ENCODE measurements around the gene PTPRG. TPM values are rescaled to one million over a fixed set of nuclear protein-coding genes. Genes with fewer than 3 reads are reported as not detected.
A peak's percentile ranks its signal among the peaks of the same experiment; 100 is the strongest.

Gene PTPRG
- total and polyA plus RNA-seq, 10 of the 15 experiments (the other 5 are each of a cell fraction or from before 2014, with no cell fraction given), result 0.29 to 20.7 (median 1.4) TPM

- TF ChIP-seq TCF3 (IDR thresholded peaks at IDR 0.05; ENCODE audit: borderline replicate concordance, insufficient read depth, low read depth, low read length) (no peak), CHD4 (IDR thresholded peaks at IDR 0.05) (no peak), ETV6 (conservative IDR thresholded peaks at IDR 0.05 in 1 of 2, IDR thresholded peaks at IDR 0.05 in 1 of 2; ENCODE audit: borderline replicate concordance in 1 of 2, low read depth in 1 of 2) (no peak), CBFB (IDR thresholded peaks at IDR 0.05; ENCODE audit: low read depth) (no peak)
These were observed 10.4 kb downstream of the PTPRG start (continued) for GRCh38 chr3:61571516-61572336.

- WGBS (ENCODE audit: insufficient coverage, insufficient replicate concordance, low lambda C conversion rate, missing lambda C conversion rate), result 45% methylated on average over 5 of the region's 5 CpGs
- H3K9ac ChIP-seq (ENCODE audit: control insufficient read depth, insufficient read depth, low read length), result no peak overlapping the region
- intact Hi-C loops (cut with micrococcal nuclease; ENCODE audit: unreplicated experiment) (no loop called here), in situ Hi-C loops (cut with MboI) (no loop called here)
- no peaks in the 10 kb centered on the region for H3K27me3 ChIP-seq (replicated peaks in 1 of 2; ENCODE audit: control insufficient read depth in 2 of 2, insufficient read depth in 2 of 2, low read length in 1 of 2)
- no peak overlapping the region for H3K4me2 ChIP-seq (ENCODE audit: control insufficient read depth, insufficient read depth)
- H3K4me1 ChIP-seq (ENCODE audit: control insufficient read depth, insufficient read depth, low read length), result no peaks in the 10 kb centered on the region
- no peak overlapping the region for H3K4me3 ChIP-seq
- SMC1A ChIA-PET (ENCODE audit: uncharacterized antibody, unreplicated experiment), result interaction anchor here (0.7 to 2.8 kb wide), 11 partner anchors 9 to 614 kb away, joined by 3 to 15 read pairs (median 4); no protein-coding TSS in a partner anchor
- H2AFZ ChIP-seq (ENCODE audit: control insufficient read depth, low read depth, low read length), result no peak overlapping the region
- H3K27ac ChIP-seq (ENCODE audit: control insufficient read depth, insufficient read depth), result no peak overlapping the region
- POLR2A ChIA-PET, result interaction anchor here (0.7 to 2.4 kb wide), 2 partner anchors 9 to 117 kb away, joined by 3 to 7 read pairs; no protein-coding TSS in a partner anchor
- ATAC-seq (no peak), DNase-seq (ENCODE audit: low read depth, low spot score) (no peak), FAIRE-seq (no peak)
- CTCF ChIA-PET, result interaction anchor here (0.6 to 3.0 kb wide), 5 partner anchors 8 to 665 kb away, joined by 3 to 18 read pairs (median 4); no protein-coding TSS in a partner anchor
- TF ChIP-seq ZBTB33 (IDR thresholded peaks at IDR 0.05) (0 out of 2 replicates have a peak, but pooled peaks have one; percentile 45), MYB (IDR thresholded peaks at IDR 0.05; ENCODE audit: borderline replicate concordance, low read depth, low read length) (no peak)
- no peaks in the 10 kb centered on the region for H3K9me3 ChIP-seq (replicated peaks; ENCODE audit: control insufficient read depth, insufficient read depth, low read length)
- no TSS peak for BruUV-seq (replicated peaks)
- no peaks in the 10 kb centered on the region for H3K36me3 ChIP-seq (ENCODE audit: control insufficient read depth in 2 of 2, insufficient read depth in 2 of 2, low read length in 1 of 2)
- H4K20me1 ChIP-seq (ENCODE audit: control insufficient read depth, insufficient read depth), result no peaks in the 10 kb centered on the region
- no peaks in the 10 kb centered on the region for H3K79me2 ChIP-seq (ENCODE audit: control insufficient read depth, insufficient read depth, low read length)
- RAD21 ChIA-PET (ENCODE audit: unreplicated experiment), result interaction anchor here (0.5 to 1.7 kb wide), 7 partner anchors 8 to 321 kb away, joined by 3 to 4 read pairs (median 3); partner anchors contain the start of gene PTPRG
These were observed 11.5 kb downstream of the PTPRG start for GRCh38 chr3:61572879-61573278.
